Stomach (tissue), 4 donors: ENCODE results near the gene ATP5F1E.

Source experiments
- POLR2A ChIP-seq, 4 donors: fragments of 450-650 bp; IDR thresholded peaks; one replicate each; pipeline ENCODE4 v1.6.1; 2016; ENCODE audit warnings: antibody characterized with exemption in 4 of 4, control low read depth in 2 of 4, mild to moderate bottlenecking in 1 of 4, moderate library complexity in 1 of 4
- TF ChIP-seq, protein P1 (sequence below), 7 experiments: fragments of 450-650 bp in 4 of 7; fragments of 200-600 bp in 3 of 7; sonication (generic) in 3 of 7; IDR thresholded peaks; one replicate each; pipeline ENCODE4 v1.5.1; 2016 to 2019; ENCODE audit warnings: antibody characterized with exemption in 7 of 7, control low read depth in 2 of 7, mild to moderate bottlenecking in 1 of 7

DNA sequence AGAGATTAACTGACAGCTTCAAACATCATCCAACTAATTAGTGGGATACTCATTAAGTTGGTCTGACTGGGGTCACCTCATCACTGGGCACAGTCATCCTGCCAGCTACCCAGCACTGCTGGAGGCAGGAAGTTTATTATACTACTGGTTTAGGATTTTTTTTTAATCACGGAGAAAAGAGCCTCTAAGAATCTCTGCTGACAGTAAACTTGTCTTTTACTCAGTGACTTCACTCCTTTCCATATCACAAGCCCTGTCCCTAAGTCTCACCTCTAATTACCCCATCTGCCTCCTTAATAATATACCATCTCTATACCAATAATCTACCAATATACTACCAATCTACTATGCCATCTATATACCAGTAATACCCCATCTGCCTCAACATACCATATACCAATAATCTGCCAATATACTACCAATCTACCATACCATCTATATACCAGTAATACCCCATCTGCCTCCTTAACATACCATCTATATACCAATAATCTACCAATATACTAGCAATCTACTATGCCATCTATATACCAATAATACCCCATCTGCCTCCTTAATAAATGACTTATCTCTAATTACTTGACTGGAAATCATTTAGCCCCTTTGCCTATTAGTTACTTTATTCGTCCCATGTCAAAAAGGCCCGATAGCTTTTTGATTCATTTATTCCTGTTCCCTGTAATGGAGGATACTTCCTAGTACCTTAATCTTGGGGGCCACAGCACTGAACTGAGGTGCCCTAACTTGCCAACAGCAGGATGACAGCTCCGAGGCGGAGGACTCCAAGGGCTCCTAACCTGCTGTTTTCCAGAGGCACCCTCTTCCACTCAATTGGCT is 5.0 kb downstream of the ATP5F1E start:
- TF ChIP-seq, protein P1, sequence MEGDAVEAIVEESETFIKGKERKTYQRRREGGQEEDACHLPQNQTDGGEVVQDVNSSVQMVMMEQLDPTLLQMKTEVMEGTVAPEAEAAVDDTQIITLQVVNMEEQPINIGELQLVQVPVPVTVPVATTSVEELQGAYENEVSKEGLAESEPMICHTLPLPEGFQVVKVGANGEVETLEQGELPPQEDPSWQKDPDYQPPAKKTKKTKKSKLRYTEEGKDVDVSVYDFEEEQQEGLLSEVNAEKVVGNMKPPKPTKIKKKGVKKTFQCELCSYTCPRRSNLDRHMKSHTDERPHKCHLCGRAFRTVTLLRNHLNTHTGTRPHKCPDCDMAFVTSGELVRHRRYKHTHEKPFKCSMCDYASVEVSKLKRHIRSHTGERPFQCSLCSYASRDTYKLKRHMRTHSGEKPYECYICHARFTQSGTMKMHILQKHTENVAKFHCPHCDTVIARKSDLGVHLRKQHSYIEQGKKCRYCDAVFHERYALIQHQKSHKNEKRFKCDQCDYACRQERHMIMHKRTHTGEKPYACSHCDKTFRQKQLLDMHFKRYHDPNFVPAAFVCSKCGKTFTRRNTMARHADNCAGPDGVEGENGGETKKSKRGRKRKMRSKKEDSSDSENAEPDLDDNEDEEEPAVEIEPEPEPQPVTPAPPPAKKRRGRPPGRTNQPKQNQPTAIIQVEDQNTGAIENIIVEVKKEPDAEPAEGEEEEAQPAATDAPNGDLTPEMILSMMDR (IDR thresholded peaks at IDR 0.05) = no peak
- TF ChIP-seq POLR2A (IDR thresholded peaks at IDR 0.05) = no peak
